Kidney epithelial cell (primary cell): Measurements from ENCODE around the gene FSTL4. TPM values are rescaled to one million over a fixed set of nuclear protein-coding genes. Genes with fewer than 3 reads are reported as not detected.

Experiments used
- DNase-seq: peaks from one replicate; pipeline ENCODE4 v3.0.0-alpha.2; 2010; ENCODE audit warnings: low read depth
- H3K27me3 ChIP-seq: 2 replicates; pipeline ENCODE4 v1.6.0; 2011; ENCODE audit warnings: low read length; ENCODE audit not compliant: control insufficient read depth, insufficient read depth
- H3K36me3 ChIP-seq: 2 replicates; pipeline ENCODE4 v1.5.1; 2011; ENCODE audit warnings: low read length; ENCODE audit not compliant: control insufficient read depth, insufficient read depth
- H3K4me3 ChIP-seq: 2 replicates; pipeline ENCODE4 v1.5.1; 2011; ENCODE audit warnings: low read depth, mild to moderate bottlenecking, control low read depth, low read length
- CTCF ChIP-seq: IDR thresholded peaks from 2 replicates; pipeline ENCODE4 v1.5.1; 2011; ENCODE audit warnings: mild to moderate bottlenecking, moderate library complexity, low read length, control low read depth, inconsistent platforms; ENCODE audit not compliant: insufficient read depth, poor library complexity, severe bottlenecking
- total RNA-seq: library from RNA; depleted of rRNA; stranded (reverse); fragments of >200 nt; gene quantifications from 2 replicates; pipeline ENCODE4 v1.2.3, GENCODE V29; 2015

Gene FSTL4
- total RNA-seq, 1 donor from 2014 or later: not detected

- H3K27me3 ChIP-seq: peaks cover 9% of the 10 kb centered on the region
- DNase-seq: no peak
- TF ChIP-seq CTCF: no peak
- H3K4me3 ChIP-seq: no peak overlapping the region
- no peaks in the 10 kb centered on the region for H3K36me3 ChIP-seq
These were observed 80.7 kb downstream of the FSTL4 start for GRCh38 chr5:133531594-133531993.

GRCh38 chr5:133531178-133531577 is 81.2 kb downstream of the FSTL4 start:
- Histone ChIP-seq H3K4me3 (no peak overlapping the region), H3K27me3 (peaks cover 10% of the 10 kb centered on the region), H3K36me3 (no peaks in the 10 kb centered on the region)
- no peak for DNase-seq
- no peak for TF ChIP-seq CTCF

GRCh38 chr5:133530270-133530669 is 82.1 kb downstream of the FSTL4 start:
- H3K27me3 ChIP-seq: peaks cover 8% of the 10 kb centered on the region
- no peak for DNase-seq
- no peak overlapping the region for H3K4me3 ChIP-seq
- TF ChIP-seq CTCF: no peak
- H3K36me3 ChIP-seq: no peaks in the 10 kb centered on the region

- no peak for DNase-seq
- peaks cover 4% of the 10 kb centered on the region for H3K27me3 ChIP-seq
- no peaks in the 10 kb centered on the region for H3K36me3 ChIP-seq
- no peak for TF ChIP-seq CTCF
- H3K4me3 ChIP-seq: no peak overlapping the region
These were observed 83.5 kb downstream of the FSTL4 start for GRCh38 chr5:133528841-133529240.

GRCh38 chr5:133527311-133527710 is 85.0 kb downstream of the FSTL4 start:
- peaks cover 4% of the 10 kb centered on the region for H3K27me3 ChIP-seq
- no peaks in the 10 kb centered on the region for H3K36me3 ChIP-seq
- no peak for TF ChIP-seq CTCF
- no peak overlapping the region for H3K4me3 ChIP-seq
- DNase-seq: no peak

- TF ChIP-seq CTCF: no peak
These were observed 86.0 kb downstream of the FSTL4 start for GRCh38 chr5:133526368-133526767.

More at GRCh38 chr5:133526368-133526767, 86.0 kb downstream of the FSTL4 start:
- peaks cover 8% of the 10 kb centered on the region for H3K27me3 ChIP-seq
- DNase-seq: no peak
- no peaks in the 10 kb centered on the region for H3K36me3 ChIP-seq
- H3K4me3 ChIP-seq: no peak overlapping the region
